Brain microvascular endothelial cell (primary cell): Measurements from ENCODE around the gene LYST.

Source experiments
- DNase-seq: peaks from one replicate; pipeline ENCODE4 v3.0.0-alpha.2; 2020
- H3K27ac ChIP-seq: fragments of 250-450 bp; sonication (Bioruptor Pico); 2 replicates; pipeline ENCODE4 v1.5.1; 2020; ENCODE audit warnings: mild to moderate bottlenecking, moderate library complexity
- H3K27me3 ChIP-seq: fragments of 250-450 bp; sonication (Bioruptor Pico); replicated peaks from 2 replicates; pipeline ENCODE4 v1.5.1; 2020; ENCODE audit warnings: mild to moderate bottlenecking
- H3K36me3 ChIP-seq: fragments of 250-450 bp; sonication (Bioruptor Pico); replicated peaks from 2 replicates; pipeline ENCODE4 v1.5.1; 2020; ENCODE audit warnings: mild to moderate bottlenecking
- H3K4me3 ChIP-seq: 2 replicates; pipeline ENCODE4 v1.5.1; 2011; ENCODE audit warnings: low read depth, mild to moderate bottlenecking, control low read depth, low read length, moderate library complexity
- CTCF ChIP-seq: IDR thresholded peaks from 2 replicates; pipeline ENCODE4 v1.5.1; 2011; ENCODE audit warnings: low read depth, mild to moderate bottlenecking, moderate library complexity, low read length, control low read depth, inconsistent platforms; ENCODE audit errors: missing control alignments
- in situ Hi-C: cut with HindIII; loops from 2 replicates; pipeline ENCODE4 v1.10.0; 2017; ENCODE audit warnings: low sequenced_read_pairs, low pct_ligation_motif_present

The LYST gene

GRCh38 chr1:235702412-235702811 lies 164.3 kb downstream of the LYST start:
- no peak for DNase-seq
- TF ChIP-seq CTCF = no peak
- H3K4me3 ChIP-seq = no peak overlapping the region
- no peaks in the 10 kb centered on the region for H3K27me3 ChIP-seq
- in situ Hi-C loops = no loop called here
- peaks cover 5% of the 10 kb centered on the region for H3K36me3 ChIP-seq
- H3K27ac ChIP-seq = no peak overlapping the region

GRCh38 chr1:235697508-235697907 lies 169.2 kb downstream of the LYST start:
- H3K36me3 ChIP-seq = peaks cover 3% of the 10 kb centered on the region
- in situ Hi-C loops = no loop called here

GRCh38 chr1:235689356-235689755 lies 177.3 kb downstream of the LYST start:
- Histone ChIP-seq H3K4me3 (no peak overlapping the region), H3K27me3 (no peaks in the 10 kb centered on the region), H3K36me3 (no peaks in the 10 kb centered on the region), H3K27ac (no peak overlapping the region)
- no peak for TF ChIP-seq CTCF
- in situ Hi-C loops = no loop called here
- no peak for DNase-seq

More at GRCh38 chr1:235697508-235697907, 169.2 kb downstream of the LYST start:
- TF ChIP-seq CTCF = no peak
- H3K27ac ChIP-seq = no peak overlapping the region
- H3K27me3 ChIP-seq = no peaks in the 10 kb centered on the region
- no peak overlapping the region for H3K4me3 ChIP-seq
- DNase-seq = no peak

- in situ Hi-C loops = no loop called here
- DNase-seq = no peak
- TF ChIP-seq CTCF = no peak
- H3K27me3 ChIP-seq = no peaks in the 10 kb centered on the region
- no peak overlapping the region for H3K4me3 ChIP-seq
- H3K36me3 ChIP-seq = no peaks in the 10 kb centered on the region
- H3K27ac ChIP-seq = no peak overlapping the region
Measured at GRCh38 chr1:235688096-235688495, 178.6 kb downstream of the LYST start.

- Histone ChIP-seq H3K27me3 (no peaks in the 10 kb centered on the region), H3K4me3 (no peak overlapping the region), H3K36me3 (no peaks in the 10 kb centered on the region), H3K27ac (no peak overlapping the region)
- DNase-seq = no peak
- in situ Hi-C loops = no loop called here
- TF ChIP-seq CTCF = no peak
Measured at GRCh38 chr1:235683653-235684052, 183.1 kb downstream of the LYST start.

GRCh38 chr1:235682216-235682615 lies 184.5 kb downstream of the LYST start:
- H3K36me3 ChIP-seq = no peaks in the 10 kb centered on the region
- in situ Hi-C loops = no loop called here
- TF ChIP-seq CTCF = no peak
- H3K27ac ChIP-seq = no peak overlapping the region
- H3K4me3 ChIP-seq = no peak overlapping the region
- no peak for DNase-seq
- H3K27me3 ChIP-seq = no peaks in the 10 kb centered on the region
